CD4-positive, alpha-beta T cell treated with Interleukin-4 for 4 hours (primary cell): ENCODE measurements around the gene PSMD5.
A peak's percentile ranks its signal among the peaks of the same experiment; 100 is the strongest.

Source experiments
- DNase-seq: peaks from one replicate; pipeline ENCODE4 v3.0.0-alpha.2; 2020

Gene PSMD5

DNA sequence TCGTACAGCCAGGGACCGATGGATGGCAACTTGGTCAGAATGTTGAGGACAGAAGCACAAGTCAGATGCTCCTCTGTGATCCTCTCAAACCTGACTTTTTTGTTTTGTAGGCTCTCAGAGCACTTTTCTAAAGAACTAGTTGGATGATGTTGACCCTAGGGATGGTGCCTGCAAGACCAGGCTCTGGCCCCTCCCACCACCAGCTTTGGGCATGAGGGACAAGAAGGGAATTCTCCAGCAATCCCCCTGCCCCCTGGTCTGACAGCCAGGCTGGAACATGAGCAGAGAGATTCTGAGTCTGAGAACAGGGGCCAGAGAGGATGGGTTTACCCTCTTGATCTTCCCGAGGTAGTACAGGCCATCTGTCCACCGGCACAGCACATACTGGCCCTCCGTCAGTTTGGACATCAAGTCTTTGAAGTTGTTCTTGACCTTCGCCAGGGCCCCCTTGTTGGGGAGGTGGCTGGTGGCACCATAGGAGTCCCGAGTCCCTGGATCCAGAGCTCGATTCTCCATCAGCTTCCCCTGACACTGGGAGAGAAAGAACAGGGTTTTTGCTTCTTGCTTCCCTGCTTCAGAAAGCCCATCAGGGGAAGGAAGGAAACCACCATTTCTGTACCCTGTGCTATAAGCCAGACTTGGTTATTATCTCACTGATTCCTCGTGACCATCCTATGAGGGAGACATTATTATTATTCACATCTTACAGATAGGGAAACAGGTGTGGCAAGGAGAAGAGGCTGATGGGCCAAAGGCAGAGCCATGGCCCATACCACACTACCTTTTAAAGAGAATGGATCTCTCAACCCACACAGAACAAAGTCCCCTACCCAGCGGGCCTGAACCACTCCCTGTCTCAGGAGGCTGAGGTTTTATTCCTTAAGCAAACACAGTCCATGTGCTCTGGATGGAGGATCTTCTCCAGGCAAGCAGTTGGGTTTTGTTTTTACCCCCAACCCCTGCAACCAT is 31.8 kb upstream of the PSMD5 start:
- no peak for DNase-seq

DNA sequence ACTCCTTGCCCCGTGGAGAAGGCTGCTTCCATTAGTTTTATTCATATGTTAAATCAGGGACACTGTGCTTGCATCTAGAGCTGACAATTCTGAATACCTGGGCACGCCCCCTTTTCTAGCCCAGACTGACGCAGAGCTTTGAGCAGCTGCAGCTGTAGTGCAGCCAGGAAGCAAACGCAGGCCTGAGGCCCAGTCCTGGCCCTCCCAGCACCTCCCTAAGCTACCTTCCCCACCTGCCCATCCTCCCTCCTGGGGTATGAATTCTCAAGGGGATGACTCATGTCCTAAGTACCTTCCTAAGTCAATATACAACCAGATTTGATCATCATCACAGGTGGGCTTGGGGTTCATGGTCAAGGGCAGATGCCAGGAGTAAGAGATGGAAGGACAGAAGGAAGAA is 30.8 kb upstream of the PSMD5 start:
- DNase-seq, result peak; percentile 41

DNA sequence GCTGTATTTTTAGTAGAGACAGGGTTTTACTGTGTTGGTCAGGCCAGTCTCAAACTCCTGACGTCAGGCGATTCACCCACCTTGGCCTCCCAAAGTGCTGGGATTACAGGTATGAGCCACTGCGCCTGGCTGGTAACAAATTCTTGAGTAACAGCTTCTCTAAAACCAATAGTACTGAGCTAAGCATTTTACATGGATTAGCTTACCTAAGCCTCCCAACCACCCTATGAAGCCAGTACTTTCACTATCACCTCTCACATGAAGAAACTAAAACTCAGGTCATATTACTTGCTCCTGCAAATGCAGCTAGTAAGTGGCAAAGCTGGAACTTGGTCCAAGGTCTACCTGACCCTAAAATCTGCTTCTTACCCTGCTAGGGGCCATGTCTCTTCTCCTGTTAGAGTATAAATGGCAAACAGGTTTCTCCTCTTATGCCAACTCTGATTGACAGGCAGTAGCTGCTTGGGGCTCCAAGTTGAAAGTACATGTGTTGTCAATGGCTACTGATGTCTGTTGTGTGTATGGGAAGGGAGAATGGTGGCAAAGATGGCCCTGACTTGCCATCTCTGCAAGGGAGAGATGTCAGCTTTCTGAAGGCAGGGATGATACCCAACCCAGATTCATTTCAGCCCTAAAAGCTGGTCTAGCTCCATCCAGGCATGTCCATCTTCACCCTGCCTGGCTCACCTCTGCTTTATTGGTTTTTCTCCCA is 30.2 kb upstream of the PSMD5 start:
- DNase-seq, result no peak

DNA sequence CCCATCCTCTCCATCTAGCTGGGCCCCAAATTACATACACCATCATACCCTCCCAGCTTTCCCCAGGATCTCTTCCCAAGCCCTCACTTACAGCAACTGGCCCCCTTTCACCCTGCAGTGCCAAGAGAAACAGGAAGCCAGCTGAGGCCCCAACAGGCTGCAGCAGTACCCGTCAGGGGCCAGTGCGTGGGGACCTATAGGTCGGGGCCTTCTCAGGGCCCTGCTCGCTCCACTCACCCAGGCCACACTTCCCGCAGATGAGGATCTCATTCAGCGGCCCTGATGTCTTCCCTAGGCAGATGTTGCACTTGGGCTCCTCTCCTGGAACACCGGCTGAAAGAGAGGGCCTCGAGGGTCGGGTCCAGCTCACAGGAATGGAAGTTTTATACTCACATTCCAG is 27.5 kb upstream of the PSMD5 start:
- DNase-seq, result no peak

DNA sequence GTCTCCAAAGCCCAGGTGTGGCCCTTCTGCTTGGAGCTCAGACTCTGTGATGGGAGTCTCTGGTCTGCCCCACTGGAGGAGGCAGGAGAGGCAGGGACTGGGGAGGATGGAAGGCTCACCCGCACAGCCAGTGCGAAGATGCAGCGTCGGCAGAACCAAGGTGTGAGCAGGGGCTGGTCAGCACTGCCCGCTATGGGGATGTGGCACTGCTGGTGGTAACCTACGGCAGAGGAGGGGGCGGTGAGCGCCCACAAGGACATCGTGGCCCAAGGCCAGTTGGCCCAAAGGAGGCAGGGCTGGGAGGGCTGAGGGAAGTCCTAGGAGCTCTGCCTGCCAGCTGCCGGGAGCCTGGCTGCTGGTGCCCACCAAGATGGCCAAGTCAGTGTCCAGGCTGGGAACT is 27.0 kb upstream of the PSMD5 start:
- DNase-seq, result no peak

DNA sequence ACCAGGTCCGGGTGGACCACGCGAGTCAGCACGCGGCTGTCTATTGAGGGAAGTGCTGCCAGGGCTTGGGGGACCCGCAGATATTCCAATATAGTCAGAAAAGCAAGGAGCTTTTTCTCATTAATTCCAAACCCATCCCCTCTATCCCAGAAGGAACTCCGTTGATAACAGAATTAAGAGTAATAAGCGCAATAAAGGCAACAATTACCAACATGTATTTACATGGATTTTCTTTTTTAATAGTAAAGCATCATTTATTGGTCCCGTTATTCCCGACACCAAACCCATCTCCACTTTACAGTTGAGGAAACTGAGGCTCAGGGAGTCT is 26.6 kb upstream of the PSMD5 start:
- no peak for DNase-seq

DNA sequence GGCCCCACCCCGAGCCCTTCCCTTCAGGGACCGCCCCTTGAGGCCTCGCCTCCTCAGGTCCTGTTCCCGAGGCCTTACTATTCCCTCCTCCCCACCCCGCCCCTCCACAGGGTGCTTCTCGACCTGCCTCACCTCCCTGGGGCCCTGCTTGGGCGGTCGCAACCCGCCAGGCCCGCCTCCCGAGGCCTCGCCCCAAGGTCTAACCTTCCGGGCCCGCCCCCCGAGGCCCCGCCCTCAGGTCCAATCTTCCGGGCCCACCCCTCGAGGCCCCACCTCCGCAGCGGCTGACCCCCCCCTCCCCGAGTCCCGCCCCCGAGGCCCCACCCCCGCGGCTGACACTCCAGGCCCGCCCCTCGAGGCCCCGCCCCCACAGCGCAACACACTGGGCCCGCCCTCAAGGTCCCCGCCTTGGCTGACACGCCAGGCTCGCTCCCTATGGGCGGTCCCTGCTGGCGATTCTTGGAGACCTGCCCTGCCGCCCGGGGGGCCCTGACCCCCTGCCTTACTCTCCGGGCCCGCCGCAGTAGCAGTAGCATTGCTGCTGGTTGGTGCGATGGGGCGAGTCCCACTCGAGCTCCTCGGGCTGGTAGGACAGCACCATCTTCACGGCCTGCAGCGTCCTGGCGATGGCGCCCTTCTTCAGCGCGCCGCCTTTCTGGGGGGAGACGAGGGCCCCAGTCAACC is 26.1 kb upstream of the PSMD5 start:
- DNase-seq, result peak; percentile 97

DNA sequence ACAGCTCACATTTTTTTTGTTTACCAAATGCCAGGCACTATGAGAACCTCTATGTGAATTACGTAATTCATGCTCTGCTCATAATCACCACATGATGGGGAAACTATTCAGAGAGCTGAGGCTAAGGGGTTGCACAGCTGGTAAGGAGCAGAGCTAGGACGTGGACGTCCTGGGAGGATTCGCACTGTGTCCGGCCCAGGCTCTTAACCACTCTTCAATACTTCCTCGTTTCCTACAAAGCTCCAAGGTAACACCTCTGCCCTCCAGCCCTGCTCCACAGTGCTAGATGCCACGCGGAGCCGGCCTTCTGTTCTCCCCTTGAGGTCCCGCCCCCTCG is 25.6 kb upstream of the PSMD5 start:
- DNase-seq, result no peak

DNA sequence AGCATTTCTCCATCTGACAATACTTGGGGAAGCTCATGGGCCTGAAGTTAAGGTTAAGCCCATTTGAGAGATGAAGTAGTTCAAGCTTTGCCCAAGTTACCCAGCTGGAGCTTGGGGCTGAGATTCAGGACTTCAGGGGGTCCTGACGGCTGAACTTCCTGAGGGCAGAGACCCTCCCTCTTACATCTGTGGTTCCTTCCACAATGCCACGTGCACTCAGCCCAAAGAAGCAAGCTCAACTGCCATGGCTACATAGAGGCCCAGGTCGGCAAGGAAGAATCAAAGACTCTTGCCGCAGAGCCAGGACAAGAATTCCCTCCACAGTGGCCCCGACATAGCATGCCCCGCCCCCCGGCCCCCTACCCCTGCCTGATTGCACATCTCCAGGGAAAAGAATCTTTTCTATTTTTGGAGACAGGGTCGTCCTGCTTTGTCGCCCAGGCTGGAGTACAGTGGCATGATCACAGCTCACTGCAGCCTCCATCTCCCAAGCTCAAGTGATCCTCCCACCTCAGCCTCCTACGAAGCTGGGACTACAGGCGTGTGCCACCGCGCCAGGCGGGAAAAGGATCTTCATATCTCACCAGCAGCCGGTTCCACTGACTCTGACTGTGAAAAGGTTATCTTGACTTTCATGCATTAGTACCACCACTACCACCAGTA is 25.1 kb upstream of the PSMD5 start:
- no peak for DNase-seq

DNA sequence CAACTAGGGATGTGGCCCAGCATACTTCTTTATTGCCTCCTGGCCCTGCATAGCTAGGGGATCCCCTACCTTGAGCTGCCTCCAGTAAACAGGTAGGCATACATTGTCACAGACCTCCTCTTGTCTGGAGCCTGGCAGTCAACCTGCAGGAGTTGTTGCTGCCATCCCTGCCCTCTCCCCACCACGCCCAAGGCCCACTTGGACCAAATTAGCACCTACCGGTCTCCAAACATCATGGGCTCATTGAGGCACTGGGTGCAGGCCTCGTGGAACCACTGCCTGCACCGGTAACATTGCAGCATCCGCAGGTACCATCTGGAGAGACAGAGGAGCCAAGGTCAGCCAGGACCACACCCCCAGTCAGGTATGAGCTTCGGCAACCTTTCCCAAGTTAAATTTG is 23.9 kb upstream of the PSMD5 start:
- DNase-seq, result no peak

DNA sequence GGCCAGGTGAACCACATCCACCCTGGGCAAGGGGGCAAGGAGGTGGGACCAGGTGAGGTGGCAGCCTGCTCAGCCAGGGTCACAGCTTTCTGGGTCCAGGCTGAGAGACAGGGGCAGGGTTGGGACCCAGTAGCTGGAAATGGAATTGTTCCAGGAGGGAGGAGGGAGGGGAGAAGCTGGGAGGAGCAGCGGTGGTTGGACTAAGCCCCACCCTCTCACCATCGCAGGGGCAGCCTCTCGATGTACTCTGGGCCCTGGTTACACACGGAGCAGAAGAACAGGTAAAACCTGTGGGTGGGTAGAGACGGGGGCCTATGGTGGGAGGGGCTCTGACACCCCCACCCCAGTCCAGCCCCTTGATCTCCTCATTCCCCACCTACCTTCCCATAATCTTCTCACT is 23.1 kb upstream of the PSMD5 start:
- no peak for DNase-seq

DNA sequence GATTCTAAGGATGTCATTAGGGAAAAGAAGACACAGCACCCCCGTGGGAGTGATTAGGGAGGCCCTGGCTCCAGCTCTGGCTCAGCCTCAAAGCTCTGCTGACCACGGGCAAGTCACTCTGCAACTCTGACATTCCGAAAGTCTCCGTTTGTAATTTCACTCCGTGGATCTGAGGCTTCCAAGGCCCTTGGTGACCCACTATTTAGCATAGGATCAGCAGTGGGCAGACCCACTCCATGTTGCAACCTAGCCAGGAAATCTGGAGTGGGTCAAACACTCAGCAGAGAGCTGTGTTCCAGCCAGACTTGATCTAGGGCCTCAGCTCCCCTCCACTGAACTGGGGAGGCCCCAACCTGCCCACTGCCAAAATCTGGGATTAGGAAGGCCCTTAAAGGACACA is 22.5 kb upstream of the PSMD5 start:
- DNase-seq, result no peak

DNA sequence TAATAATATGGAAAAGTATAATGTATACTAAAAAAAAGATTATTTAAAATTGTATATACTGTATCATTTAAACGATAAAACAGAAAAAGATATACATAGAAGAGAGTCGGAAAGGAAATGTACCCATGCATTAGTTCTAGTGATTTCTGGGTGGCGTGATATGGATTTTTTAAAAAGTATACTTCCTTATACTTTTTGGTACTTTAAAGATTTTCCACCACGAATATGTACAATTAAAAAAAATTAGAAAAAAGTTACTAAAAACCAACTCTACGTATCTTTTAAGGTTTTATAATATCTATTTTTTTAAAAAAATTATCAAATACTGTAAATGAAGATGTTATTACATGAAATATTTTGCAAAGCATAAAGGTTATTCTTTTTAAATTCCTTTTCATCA is 22.0 kb upstream of the PSMD5 start:
- DNase-seq, result no peak

DNA sequence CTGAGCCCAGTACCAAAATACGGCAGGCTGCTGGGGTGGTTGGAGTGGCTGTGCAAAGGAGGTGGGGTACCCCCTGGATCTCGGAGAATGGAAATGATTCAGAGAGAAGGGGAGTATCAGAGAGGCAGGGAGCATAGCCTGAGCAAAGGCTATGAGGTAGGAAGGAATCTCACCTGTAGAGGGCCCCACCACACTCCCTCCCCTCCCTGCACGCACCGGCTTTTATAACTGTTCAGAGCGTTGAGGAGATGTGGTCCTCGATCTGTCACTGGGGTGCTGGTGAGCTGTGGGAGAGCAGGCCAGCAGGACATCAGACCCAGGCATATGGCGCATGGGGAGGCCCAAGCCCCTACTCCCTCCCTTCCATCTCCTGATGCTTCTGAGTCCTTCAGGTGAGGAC is 21.1 kb upstream of the PSMD5 start:
- no peak for DNase-seq

DNA sequence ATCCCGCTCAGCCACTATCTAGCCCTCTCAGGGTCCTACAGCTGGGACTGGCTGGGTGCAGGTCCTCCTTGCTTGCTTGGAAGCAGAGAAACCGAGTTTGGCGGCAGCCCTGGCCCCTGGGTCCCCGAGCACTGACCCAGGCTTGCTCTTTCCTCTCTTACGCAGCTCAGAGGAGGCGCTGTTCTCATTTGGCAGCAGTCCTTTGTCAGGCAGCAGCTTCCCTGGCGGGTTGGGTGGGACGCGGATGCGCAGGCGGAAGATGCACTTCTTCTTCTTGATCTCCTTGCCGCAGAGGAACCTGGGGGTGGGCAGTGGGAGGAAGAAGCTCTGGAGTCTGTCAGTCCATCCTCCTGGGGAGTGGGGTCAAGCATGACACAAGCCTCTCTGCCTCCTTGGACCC is 19.7 kb upstream of the PSMD5 start:
- DNase-seq, result no peak

DNA sequence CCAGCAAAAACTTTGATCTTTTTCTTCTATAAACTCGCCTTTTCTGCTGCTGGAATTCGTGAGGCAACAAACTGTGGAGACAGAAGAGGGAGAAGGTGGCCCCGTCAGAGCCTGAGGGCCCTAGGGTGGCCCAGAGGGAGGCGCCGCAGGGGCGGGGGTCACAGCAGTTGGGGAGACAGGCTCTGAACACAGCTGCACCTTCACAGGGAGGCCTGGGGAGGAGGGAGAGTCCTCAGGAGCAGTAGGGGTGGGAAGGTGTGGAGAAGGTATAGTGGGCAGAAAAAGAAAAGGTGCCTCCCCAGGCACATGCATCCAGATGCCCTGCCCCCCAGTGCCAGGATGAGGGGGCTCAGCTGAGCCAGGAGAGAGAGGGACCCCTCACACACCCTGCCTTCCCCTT is 19.2 kb upstream of the PSMD5 start:
- DNase-seq, result no peak

DNA sequence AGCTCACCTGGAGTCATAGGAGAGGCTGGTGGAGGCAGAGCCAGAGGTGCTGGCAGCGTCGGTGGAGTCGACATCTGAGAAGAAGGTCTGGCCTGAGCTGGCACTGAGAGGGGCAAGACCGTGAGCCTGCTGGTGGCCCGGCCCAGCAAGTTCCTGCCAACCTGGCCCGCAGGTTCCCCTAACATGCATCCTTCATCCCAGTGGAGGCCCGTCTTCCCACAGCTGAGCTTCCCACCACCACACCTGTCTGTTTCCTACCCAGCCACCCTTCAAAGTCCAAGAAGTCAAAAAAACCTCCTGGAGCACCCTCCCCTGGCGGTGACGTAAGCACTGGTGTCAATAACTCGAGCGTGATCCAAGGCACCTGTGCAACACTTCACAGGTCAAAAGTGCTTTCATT is 17.4 kb upstream of the PSMD5 start:
- DNase-seq, result no peak

DNA sequence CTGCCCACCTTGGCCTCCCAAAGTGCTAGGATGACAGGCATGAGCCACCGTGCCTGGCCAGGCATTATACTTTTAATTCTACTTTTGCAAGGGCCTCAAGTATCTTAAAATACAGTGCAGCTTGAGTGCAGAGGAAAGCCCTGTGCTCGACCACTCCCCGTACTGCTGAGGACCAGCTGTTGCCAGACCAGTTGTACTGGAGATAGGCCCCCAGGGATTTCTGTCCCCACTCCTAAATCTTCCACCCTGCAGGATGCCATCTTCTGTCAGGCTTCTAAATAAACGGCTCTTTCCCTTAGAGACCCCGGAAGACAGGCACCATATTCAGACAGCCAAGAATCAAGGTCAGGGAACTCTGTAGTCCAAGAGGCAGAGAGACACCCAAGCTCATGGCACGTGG is 16.6 kb upstream of the PSMD5 start:
- no peak for DNase-seq

DNA sequence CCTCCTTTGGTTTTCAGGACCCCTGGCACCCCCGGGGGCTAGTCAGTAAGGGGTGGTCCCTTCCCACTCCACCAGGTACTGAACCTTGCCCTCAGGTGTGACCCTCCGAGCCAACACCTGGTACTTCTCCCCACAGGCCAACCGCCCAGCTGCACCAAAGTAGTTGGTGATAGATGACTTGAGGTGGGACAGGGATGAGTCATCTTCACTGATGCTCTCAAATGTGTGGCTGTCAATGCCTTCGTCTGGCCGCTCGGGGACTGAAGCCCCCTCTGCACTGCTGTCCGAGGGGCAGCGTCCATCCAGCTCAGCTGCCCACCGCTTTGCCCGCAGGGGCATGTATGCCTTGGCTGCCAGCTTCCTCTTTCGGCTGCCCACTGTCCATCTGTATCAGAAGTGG is 15.2 kb upstream of the PSMD5 start:
- no peak for DNase-seq

DNA sequence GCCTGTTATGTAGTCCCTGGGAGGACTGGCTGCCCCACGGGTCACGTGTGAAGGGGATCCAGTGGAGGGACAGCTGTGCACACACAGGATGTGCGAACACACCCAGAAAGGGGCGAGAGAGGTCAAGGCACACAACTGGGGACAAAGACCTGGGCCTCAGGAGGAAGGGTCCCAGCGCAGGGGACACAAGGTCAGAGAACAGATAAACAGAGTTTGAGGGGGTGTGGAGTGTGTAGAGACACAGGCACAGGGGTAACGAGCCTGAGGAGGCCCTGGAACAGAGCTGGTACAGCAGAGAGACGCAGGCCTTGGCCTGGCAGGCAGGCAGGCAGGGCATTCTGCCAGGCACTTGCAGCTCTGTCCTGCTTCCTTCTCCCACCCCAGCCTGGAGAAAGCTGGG is 14.8 kb upstream of the PSMD5 start:
- no peak for DNase-seq

DNA sequence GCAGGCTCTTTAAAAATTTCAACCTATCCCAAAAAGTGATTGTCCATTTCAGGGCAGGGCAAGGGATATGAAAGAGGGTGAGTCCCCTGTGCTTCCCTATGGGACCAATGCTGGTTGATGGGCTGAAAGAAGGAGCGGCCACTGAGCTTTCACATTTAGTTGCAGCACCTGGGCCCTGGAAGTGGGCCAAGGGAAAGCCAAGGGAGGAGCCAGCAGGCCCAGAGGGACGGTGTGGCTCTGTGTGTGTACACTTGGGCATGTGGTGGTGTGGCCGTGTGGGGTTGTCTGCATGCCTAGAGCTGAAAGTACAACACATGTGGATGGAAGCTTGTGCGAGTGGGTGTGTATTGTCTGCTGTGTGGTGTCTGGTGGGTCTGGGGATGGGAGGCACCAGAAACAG is 14.0 kb upstream of the PSMD5 start:
- DNase-seq, result no peak

DNA sequence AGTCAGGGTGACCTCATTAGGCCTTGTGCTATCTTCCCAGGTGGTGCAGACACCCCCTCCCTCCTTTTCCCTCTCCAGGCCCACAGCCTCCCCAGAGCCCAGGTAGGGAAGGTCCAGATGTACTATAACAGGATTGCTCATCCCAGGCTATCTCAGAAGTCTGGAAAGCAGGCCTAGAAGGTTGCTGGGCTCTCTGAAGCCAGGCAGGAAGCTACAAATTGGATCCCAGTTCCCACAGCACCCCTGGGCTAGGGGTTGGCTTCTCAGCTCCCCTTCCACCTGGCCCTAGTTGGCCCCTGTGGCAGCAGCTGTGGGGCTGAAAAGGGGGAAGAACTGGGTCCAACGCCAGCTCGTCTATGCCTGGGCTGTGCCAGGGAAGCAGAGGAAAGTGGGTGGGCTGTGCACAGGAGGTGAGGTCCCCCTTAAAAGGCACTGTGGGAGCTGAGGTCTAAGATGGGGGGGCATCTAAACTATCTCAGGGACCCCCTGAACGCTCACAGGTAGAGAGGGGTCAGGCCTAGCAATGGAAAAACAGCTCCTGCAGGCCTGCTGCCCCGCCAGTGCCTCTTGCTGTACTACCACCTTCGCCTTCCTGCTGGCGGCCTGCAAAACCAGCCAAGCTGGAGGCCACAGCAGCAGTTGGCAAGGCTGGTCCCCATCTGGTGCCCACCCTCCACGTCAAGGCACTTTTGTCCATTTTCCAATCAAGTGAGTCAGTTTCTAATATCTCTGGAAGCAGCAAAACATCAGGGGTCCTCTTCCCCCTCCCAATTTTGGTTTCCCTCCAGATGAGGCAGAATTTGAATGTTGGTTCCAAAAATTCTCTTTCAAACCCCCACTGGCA is 13.3 kb upstream of the PSMD5 start:
- DNase-seq, result no peak
